Activated CD4-positive, alpha-beta T cell treated with anti-CD3 and anti-CD28 coated beads, Interleukin-2, Interleukin-6, amounts not matched to agents 100 ng/mL and 50 ng/mL, durations not matched to agents 16 hours and 8 hours (primary cell): ENCODE measurements around the gene NDUFA11.

Source experiments
- DNase-seq: peaks from one replicate; pipeline ENCODE4 v3.0.0-alpha.2; 2020

NDUFA11 gene

DNA sequence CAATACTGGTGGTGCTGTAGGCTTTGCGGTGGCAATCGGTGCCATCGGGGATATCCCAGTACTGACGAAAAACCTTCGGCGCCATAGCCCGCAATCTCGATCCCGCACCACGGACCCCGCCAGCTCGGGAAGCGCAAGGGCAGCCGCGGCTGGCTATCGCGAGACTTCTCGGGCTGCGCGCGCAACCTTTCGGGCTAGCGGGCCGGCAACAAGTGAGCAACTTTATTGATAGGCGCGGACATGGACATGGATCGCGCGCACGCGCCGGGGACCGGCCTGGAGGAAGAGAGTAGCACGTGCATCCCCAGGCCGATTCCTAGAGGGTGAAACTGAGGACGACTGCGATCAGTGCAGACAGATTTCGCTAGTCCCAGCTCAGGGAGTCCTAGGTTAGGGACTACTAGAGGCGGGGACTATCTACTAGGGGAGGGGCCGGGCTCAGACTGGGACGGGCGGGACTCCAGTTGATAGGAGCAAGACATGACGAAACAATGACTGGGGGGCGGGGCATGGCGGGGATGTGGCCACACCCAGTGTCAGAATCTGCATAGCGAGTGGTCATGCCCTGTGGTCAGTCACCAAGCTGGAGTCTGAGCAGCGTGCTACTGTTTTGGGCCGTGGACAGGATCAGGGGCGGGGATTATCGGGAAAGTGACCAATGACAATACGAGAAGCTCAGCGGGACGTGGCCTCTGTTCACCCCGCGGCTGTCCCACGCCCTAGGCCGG lies at the start of gene NDUFA11:
NDUFA11 (minus strand) TSS at position 167 of the 728 bp plus-strand sequence; CDS start at position 85, 82 bp downstream.
- peak; percentile 97 for DNase-seq

- DNase-seq = peak; percentile 42
These were observed 49.5 kb upstream of the NDUFA11 start for GRCh38 chr19:5953030-5953589.

DNA sequence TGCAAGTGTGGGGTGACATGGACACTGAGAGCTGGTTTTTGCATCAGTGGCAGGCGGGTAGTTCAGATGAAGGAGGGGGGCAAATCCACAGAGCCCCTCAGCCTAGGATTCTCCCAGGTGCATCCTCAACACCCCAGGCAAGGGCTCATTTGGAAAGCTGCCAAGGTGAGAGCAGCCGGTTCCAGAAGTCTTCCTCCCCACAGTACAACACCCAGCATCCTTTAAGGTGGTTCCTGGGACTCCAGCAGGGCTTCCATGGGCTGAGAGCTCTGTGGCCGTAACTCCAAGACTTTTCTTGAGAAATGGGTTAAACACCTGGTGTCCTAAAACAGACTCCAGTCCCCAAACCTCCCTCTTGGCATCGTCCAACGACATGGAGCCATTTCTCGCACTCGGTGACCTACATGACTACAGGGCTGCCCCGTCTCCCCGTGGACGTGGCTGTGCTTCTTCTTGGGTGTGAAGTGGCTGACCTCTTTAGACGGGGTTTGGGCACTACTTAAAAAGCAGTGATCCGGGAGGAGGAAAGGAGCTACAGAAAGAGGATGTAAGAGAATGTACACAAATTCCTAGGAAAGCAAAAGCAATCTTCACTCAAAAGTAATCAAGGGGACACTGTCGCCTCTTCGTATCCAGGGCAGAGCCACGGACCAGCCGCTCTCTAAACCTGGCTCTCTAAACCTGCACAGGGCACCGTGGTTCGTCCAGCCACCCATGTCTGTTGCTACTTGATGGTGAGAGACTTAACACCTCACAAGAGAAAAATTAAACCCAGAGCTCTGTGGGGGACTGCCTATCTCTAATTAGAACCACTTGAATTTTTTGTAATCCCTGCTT lies 48.8 kb upstream of the NDUFA11 start:
- DNase-seq = no peak

DNA sequence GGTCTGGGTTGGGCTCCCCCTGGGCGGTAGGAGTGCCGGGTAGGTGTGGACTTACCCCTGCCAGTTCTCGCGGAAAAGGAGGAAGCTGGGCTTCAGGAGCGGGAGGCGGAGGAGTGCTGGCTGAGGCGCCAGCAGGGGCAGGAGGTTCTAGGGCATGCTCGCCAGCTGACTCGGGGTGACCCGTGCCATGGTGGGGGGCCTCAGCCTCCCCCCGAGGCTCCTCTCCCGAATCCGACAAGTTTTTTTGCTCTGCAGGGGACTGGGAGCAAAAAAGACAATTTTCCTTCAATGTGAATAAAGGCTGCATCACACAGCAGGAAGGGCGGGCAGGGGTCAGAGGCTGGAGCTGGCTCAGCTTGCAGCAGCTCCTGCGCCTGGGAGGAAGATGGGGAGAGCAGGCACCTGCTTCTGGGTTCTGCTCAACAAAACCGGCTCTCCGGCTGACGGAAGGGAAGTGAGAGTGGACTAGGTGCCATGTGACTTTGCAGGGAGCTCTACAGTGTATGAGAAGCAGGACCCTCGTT lies 47.8 kb upstream of the NDUFA11 start:
- DNase-seq = no peak

- DNase-seq = no peak
These were observed 47.2 kb upstream of the NDUFA11 start for GRCh38 chr19:5950741-5951140.

DNA sequence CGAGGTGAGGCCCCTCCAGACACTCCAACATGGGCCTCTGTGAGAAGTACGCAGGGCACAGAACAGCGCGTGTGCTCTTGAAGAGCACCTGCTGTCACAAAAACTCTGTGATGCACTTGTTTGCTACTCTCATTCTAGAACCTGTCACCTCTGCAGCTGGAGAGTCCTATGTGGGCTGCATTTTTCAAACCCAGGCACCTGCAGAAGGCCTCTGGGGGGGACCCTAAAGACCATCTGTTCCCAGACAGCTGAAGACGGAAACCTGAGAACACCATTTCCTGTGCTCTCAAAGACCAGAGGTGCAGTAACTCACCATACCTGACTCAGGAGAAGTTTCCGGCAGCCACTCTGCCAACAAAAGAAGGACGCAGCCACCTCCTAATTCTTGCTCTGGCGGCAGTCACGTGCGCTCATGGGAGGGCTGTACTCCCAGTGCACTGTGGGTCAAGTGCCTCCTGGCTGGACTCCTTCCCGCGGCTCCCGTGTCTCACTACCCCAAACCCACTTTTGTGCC lies 46.3 kb upstream of the NDUFA11 start:
- peak; percentile 62 for DNase-seq

DNA sequence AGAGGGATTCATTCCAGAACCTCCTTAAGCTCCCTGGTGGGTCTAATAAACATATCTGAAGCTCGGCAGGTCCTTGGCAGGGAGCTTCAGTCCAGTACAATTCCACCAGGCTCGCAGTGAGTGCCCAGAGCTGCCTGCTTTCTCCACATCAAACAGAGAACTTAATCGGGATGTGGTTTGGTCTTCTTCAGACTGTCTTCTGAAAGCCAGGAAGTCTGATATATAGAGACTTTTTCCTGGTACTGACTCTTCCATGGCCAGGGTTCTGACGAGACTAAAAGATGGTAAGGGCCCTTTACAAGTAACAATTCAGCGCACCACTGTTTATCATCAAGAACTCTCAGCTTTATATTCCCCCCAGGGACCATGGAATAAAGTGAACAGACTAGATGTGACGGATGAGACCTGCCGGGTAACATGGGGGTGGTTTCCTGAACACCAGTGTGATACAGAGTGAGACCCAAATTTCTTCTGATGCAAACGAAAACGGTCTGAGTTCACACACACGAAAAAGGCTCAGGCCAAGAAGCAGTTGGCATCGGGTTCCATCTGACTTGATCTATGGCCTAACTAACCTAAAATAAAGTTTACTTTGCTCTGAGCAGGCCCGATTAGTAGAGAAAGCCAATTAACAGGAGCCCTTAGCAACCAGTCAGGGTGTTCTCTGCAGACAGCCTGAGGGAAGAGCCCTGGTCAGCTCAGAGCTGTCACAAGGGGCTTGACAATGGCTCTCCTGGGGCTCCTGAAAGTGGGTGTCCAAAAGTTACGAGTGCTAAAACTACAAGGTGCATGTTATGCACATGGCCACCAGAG lies 45.4 kb upstream of the NDUFA11 start:
- DNase-seq = peak; percentile 46

- DNase-seq = no peak
These were observed 43.8 kb upstream of the NDUFA11 start for GRCh38 chr19:5947435-5947834.

- no peak for DNase-seq
These were observed 40.0 kb upstream of the NDUFA11 start for GRCh38 chr19:5943623-5944022.

DNA sequence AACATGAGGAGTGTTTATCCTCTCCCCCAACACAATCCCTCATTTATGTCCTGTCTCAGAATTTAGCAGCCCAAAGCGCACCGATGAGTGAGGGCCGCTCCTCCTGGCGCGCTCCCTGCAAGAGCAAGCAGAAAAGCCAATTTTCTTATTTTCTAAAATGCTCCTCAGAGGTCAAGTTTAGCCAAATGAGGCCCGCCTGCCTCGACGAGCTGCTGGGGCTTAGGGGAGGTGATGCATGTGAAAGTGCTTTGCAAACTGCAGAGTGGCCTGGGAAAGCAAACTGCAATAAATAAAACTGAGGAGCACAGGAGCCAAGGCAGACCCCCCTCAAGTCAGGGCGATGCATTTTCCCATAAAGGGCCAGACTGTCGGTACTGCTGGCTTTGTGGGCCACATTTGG lies 39.5 kb upstream of the NDUFA11 start:
- DNase-seq = no peak

- no peak for DNase-seq
These were observed 38.1 kb upstream of the NDUFA11 start for GRCh38 chr19:5941673-5942072.

GRCh38 chr19:5940260-5941208 lies 36.9 kb upstream of the NDUFA11 start:
- no peak for DNase-seq

GRCh38 chr19:5937550-5937949 lies 34.0 kb upstream of the NDUFA11 start:
- no peak for DNase-seq

- DNase-seq = no peak
These were observed 32.7 kb upstream of the NDUFA11 start for GRCh38 chr19:5936292-5936592.

GRCh38 chr19:5935473-5936291 lies 32.1 kb upstream of the NDUFA11 start:
- DNase-seq = no peak

- no peak for DNase-seq
These were observed 31.3 kb upstream of the NDUFA11 start for GRCh38 chr19:5934774-5935472.

DNA sequence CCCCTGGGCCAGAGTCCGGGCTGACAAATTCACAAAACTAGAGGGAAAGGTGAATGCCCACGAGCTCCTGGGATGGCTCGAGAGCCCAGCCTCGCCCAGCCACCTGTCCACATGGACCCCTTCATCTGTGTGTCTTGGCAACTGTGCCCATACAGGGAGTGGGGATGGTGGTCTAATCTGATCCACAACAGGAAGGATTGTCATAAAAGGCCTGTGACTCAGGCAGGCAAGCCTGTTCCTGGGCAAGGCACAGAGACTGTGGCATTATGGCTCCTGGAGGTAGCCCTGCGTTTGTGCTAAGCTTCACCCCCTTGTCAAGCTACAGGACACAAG lies 30.4 kb upstream of the NDUFA11 start:
- DNase-seq = no peak

GRCh38 chr19:5933391-5934068 lies 29.9 kb upstream of the NDUFA11 start:
- DNase-seq = no peak

- DNase-seq = no peak
These were observed 29.1 kb upstream of the NDUFA11 start for GRCh38 chr19:5932609-5933262.
